Activated T-helper 1 cell treated with anti-CD3 and anti-CD28 coated beads, Interleukin-12 subunit alpha, Interleukin-12 subunit beta, Interleukin-2, Interleukin-4 antibody, amounts not matched to agents 30 ng/mL and 10 ng/mL and 1 ng/mL, durations not matched to agents 14 hours and 24 hours and 36 hours (primary cell): ENCODE data around the gene CEP63. TPM values are rescaled to one million over a fixed set of nuclear protein-coding genes. Genes with fewer than 3 reads are reported as not detected.

Experiments used
- DNase-seq: peaks from one replicate; pipeline ENCODE4 v3.0.0; 2021; ENCODE audit warnings: low spot score
- H3K27ac Mint-ChIP-seq: one replicate; pipeline ENCODE4 v1.8.0; 2021; ENCODE audit warnings: mild to moderate bottlenecking, mixed read lengths
- H3K27me3 Mint-ChIP-seq: one replicate; pipeline ENCODE4 v1.8.0; 2022; ENCODE audit warnings: mild to moderate bottlenecking, moderate library complexity, mixed read lengths; ENCODE audit not compliant: insufficient read depth
- H3K36me3 Mint-ChIP-seq: one replicate; pipeline ENCODE4 v1.8.0; 2021; ENCODE audit warnings: low read depth, mixed read lengths
- H3K4me1 Mint-ChIP-seq: one replicate; pipeline ENCODE4 v1.8.0; 2021; ENCODE audit warnings: low read depth, mixed read lengths
- H3K4me3 Mint-ChIP-seq: one replicate; pipeline ENCODE4 v1.8.0; 2021; ENCODE audit warnings: mild to moderate bottlenecking, moderate library complexity, mixed read lengths
- H3K9me3 Mint-ChIP-seq: one replicate; pipeline ENCODE4 v1.8.0; 2021; ENCODE audit warnings: mixed read lengths
- intact Hi-C: fragments of 100-400 bp; cut with micrococcal nuclease; formaldehyde crosslinking; loops from one replicate; pipeline ENCODE4 v1.15.1; 2024
- total RNA-seq: library from RNA; stranded (reverse); gene quantifications from 2 replicates; pipeline ENCODE4 v1.2.3, GENCODE V29; 2022

Gene CEP63
- total RNA-seq, 1 donor from 2014 or later, result 20.0 TPM

- intact Hi-C loops, result loop anchor here (1.0 to 5.0 kb wide), 5 partner anchors 40 to 1441 kb away; no protein-coding TSS in a partner anchor
- H3K9me3 Mint-ChIP-seq, result no peaks in the 10 kb centered on the region
- no peak overlapping the region for H3K4me3 Mint-ChIP-seq
- peaks cover 7% of the 10 kb centered on the region for H3K4me1 Mint-ChIP-seq
- no peaks in the 10 kb centered on the region for H3K36me3 Mint-ChIP-seq
- no peak overlapping the region for H3K27ac Mint-ChIP-seq
- no peak for DNase-seq
- peaks cover 19% of the 10 kb centered on the region for H3K27me3 Mint-ChIP-seq
Observed at GRCh38 chr3:134601539-134602439, 115.9 kb downstream of the CEP63 start.

DNA sequence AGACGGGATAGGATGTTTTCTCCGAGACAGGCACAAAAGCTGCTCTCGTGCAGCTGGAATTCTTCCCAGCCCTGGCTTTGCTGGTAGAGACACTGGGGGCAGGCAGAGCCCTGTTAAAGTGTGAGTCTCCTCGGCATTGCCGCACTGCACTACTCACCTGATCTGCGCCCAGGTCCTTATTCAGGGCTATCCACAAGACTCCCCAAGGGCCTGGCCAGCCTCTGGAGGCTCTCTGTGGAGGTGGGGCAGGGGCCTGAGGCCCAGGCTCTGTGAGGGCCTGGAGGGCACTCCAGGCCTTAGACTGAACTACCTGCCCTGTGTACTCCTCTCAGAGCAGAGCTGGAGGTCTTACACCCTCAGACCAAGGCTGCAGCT lies 116.6 kb downstream of the CEP63 start:
- intact Hi-C loops, result loop anchor here (5.0 kb wide), 1 partner anchor 900 kb away; no protein-coding TSS in a partner anchor
- Mint-ChIP-seq H3K27ac (no peak overlapping the region), H3K27me3 (peaks cover 19% of the 10 kb centered on the region), H3K9me3 (no peaks in the 10 kb centered on the region), H3K4me1 (peaks cover 7% of the 10 kb centered on the region), H3K36me3 (no peaks in the 10 kb centered on the region), H3K4me3 (no peak overlapping the region)
- no peak for DNase-seq

DNA sequence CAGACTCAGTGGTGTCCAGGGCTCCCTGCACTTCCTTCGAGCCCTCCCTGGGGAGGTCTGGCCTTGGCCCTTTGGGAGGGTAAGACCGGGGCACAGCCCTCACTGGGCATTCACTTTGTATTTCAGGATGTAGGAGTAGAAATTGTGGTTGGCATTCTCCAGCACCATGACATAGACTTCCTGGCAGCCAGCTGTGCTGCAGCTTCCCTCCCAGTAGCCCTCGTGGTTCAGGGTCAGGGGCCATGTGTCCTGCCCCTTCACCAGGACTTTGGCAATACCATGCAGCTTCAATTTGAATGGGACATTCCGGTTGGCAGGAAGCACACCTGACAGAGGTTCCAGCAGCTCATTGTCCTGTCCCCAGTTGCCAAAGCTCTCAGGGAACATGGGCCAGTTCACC lies 117.6 kb downstream of the CEP63 start:
- Mint-ChIP-seq H3K36me3 (no peaks in the 10 kb centered on the region), H3K27ac (no peak overlapping the region), H3K4me1 (peaks cover 7% of the 10 kb centered on the region), H3K4me3 (no peak overlapping the region), H3K27me3 (peaks cover 19% of the 10 kb centered on the region), H3K9me3 (no peaks in the 10 kb centered on the region)
- intact Hi-C loops, result loop anchor here (5.0 kb wide), 1 partner anchor 899 kb away; no protein-coding TSS in a partner anchor
- DNase-seq, result no peak

GRCh38 chr3:134603956-134604355 lies 118.1 kb downstream of the CEP63 start:
- Mint-ChIP-seq H3K27ac (no peak overlapping the region), H3K4me3 (no peak overlapping the region), H3K27me3 (peaks cover 19% of the 10 kb centered on the region), H3K9me3 (no peaks in the 10 kb centered on the region), H3K4me1 (peaks cover 7% of the 10 kb centered on the region), H3K36me3 (no peaks in the 10 kb centered on the region)
- no peak for DNase-seq
- intact Hi-C loops, result loop anchor here (5.0 kb wide), 1 partner anchor 898 kb away; no protein-coding TSS in a partner anchor

DNA sequence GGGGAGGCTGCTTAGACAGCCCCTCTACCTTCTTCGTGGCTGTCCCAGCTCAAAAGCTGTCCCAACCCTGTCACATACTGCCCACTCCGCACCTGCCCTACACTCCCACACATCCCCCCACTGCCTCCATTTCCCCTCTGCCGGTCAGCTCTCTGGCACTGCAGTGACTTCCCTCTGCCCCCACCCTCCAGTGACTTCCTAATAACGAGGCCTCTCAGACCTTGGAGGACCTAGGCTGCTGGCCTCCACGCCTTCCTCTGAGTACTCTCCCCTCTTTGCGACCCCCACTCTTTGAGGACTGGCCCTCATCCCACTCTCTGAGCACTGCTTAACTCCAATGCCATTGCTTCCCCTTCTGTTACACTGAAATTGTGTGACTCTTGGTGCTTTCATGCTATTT lies 119.7 kb downstream of the CEP63 start:
- H3K27me3 Mint-ChIP-seq, result peaks cover 17% of the 10 kb centered on the region
- H3K4me3 Mint-ChIP-seq, result no peak overlapping the region
- no peaks in the 10 kb centered on the region for H3K9me3 Mint-ChIP-seq
- no peak for DNase-seq
- no peak overlapping the region for H3K27ac Mint-ChIP-seq
- no peaks in the 10 kb centered on the region for H3K36me3 Mint-ChIP-seq
- intact Hi-C loops, result no loop called here
- H3K4me1 Mint-ChIP-seq, result peaks cover 4% of the 10 kb centered on the region

DNA sequence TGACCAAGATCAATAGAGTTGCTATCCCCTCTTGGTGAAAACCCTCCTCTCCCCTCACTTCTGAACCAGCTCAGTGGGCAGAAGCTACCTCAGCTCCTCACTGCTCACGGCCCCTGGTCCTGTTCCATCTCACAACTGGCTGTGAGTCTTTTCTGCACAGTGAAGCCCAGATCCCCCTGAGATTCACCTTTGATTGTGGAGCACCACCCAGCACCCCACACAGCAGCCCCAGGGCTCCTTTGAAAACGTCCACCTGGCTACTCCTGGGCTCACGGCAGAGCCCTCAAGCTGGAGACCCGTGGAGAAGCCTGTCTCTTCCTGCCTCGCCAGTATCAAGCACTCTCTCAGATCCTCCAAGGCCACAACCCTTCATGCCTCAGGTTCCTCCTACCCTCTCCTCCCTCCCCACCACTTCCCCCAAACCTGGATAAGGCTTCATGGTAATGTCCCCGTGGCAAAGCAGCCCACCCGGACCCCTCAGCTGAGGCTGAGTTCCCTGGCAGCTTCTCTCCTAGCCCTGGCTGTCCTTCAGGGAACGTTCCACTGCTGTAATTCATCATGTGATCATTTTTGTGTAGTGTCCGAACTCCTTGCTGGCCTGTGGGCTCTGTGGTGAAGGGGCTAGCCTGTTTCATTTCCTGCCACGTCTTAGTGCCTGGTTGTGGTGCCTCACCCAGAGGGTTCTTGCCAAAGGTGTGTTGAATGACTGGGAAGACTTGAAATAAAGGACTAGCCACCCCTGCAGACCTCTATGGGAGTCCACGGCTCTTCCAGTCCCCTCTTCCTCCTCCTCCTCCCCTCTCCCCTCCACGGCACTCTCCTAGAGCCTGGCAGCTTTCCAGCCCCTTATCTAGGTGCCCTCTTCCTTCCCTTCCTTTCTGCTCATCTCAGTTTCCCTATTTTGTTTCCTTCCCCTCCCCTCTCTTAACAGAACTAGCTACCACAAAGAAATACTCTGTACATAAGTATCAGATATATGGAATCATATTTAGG lies 120.5 kb downstream of the CEP63 start:
- intact Hi-C loops, result no loop called here
- no peaks in the 10 kb centered on the region for H3K9me3 Mint-ChIP-seq
- no peaks in the 10 kb centered on the region for H3K4me1 Mint-ChIP-seq
- no peak overlapping the region for H3K4me3 Mint-ChIP-seq
- H3K27ac Mint-ChIP-seq, result no peak overlapping the region
- H3K36me3 Mint-ChIP-seq, result no peaks in the 10 kb centered on the region
- H3K27me3 Mint-ChIP-seq, result peaks cover 15% of the 10 kb centered on the region
- no peak for DNase-seq

- H3K4me1 Mint-ChIP-seq, result no peaks in the 10 kb centered on the region
- DNase-seq, result no peak
- H3K36me3 Mint-ChIP-seq, result no peaks in the 10 kb centered on the region
- H3K27me3 Mint-ChIP-seq, result peaks cover 15% of the 10 kb centered on the region
- no peak overlapping the region for H3K4me3 Mint-ChIP-seq
- intact Hi-C loops, result no loop called here
- no peaks in the 10 kb centered on the region for H3K9me3 Mint-ChIP-seq
- no peak overlapping the region for H3K27ac Mint-ChIP-seq
Observed at GRCh38 chr3:134607054-134608022, 121.5 kb downstream of the CEP63 start.

GRCh38 chr3:134608023-134608770 lies 122.3 kb downstream of the CEP63 start:
- intact Hi-C loops, result no loop called here
- peaks cover 15% of the 10 kb centered on the region for H3K27me3 Mint-ChIP-seq
- no peaks in the 10 kb centered on the region for H3K9me3 Mint-ChIP-seq

DNA sequence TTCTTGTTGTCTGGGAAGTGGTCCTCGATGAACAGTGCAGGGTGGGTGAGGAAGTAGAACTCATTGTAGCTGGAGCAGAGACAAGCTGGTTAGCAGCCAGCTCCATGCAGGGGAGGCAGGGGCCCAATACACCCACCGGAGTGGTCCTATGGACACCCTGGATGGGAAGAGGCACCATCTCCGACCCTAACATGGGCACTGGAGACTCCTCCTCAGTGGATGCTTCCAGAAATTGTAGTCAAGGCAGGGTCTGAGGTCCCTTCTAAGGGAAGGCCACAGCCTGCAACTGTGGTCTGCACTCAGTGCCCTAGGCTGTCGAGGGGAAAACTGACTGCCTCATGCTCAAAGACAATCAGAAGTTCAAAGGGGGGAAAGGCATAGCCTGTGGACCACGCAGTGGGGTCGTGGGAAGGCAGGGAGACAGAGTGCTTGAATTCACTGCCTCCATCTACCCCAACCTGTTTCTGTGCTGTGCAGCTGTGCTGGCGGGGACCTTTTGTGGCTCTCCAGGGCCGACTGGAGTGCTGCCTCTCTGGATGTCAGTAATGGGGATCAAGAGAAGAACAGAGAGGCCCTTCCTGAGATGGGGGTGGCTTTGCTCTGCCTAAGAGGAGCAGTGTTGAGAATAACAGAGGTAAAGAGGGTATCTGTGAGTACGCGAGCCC lies 123.0 kb downstream of the CEP63 start:
- Mint-ChIP-seq H3K9me3 (no peaks in the 10 kb centered on the region), H3K4me3 (no peak overlapping the region), H3K36me3 (no peaks in the 10 kb centered on the region), H3K4me1 (no peaks in the 10 kb centered on the region), H3K27ac (no peak overlapping the region), H3K27me3 (peaks cover 15% of the 10 kb centered on the region)
- no peak for DNase-seq
- intact Hi-C loops, result no loop called here

More at GRCh38 chr3:134608023-134608770, 122.3 kb downstream of the CEP63 start:
- no peaks in the 10 kb centered on the region for H3K36me3 Mint-ChIP-seq
- H3K4me3 Mint-ChIP-seq, result no peak overlapping the region
- H3K27ac Mint-ChIP-seq, result no peak overlapping the region
- no peak for DNase-seq
- no peaks in the 10 kb centered on the region for H3K4me1 Mint-ChIP-seq

DNA sequence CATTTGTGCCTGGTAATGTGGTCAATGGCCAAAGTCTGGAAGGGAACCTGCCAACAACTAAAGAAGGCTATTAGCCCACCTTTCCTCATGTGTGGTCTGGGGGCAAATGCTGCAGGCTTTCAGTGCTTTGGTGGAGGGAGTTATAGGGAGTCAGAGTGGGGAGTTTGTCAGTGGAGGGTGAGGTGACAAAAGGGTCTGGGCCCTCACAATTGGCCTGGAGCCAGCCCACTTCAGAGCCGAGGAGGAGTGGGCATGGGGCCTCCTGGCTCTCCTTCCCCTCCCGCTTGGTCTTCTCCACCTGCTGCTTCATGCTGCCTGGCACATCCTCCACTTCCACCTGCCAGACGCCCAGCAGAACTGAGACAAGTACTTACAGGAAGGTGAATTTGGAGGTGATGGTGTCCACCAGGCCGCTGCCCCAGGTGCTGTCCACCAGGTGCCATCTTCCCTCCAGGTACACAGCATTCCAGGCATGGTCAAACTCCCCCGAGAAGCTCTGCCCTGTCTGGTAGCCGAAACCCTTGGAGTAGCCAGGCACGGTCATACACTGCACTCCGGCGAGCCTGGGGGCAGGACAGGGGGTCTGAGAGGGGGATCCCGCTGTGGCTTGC lies 124.1 kb downstream of the CEP63 start:
- Mint-ChIP-seq H3K4me3 (no peak overlapping the region), H3K27ac (no peak overlapping the region), H3K36me3 (no peaks in the 10 kb centered on the region), H3K4me1 (no peaks in the 10 kb centered on the region), H3K9me3 (no peaks in the 10 kb centered on the region), H3K27me3 (peaks cover 15% of the 10 kb centered on the region)
- intact Hi-C loops, result no loop called here
- DNase-seq, result no peak
